Heart right ventricle (tissue), 16 donors: Measurements from ENCODE around the gene CAPN13. TPM values are rescaled to one million over a fixed set of nuclear protein-coding genes. Genes with fewer than 3 reads are reported as not detected.

Source experiments
- ATAC-seq, 8 donors: fragments of 200-7000 bp; cut with Tn5 transposase; one replicate each; pipeline ENCODE4 v1.9.1; 2020; ENCODE audit warnings: mild to moderate bottlenecking in 8 of 8, moderate library complexity in 8 of 8, moderate number of reproducible peaks in 1 of 8
- DNase-seq, 2 donors: peaks; one replicate each; pipeline ENCODE4 v3.0.0-alpha.2; 2020
- H3K27ac ChIP-seq, 10 donors: fragments of 200-600 bp; sonication (generic) in 2 of 10; one replicate each; pipeline versions ENCODE4 v1.5.0 to v1.8.0; 2020 to 2022; ENCODE audit warnings: mild to moderate bottlenecking in 3 of 10
- H3K27me3 ChIP-seq, 7 donors: fragments of 200-600 bp; one replicate each; pipeline ENCODE4 v1.8.0; 2021 to 2022; ENCODE audit warnings: mild to moderate bottlenecking in 2 of 7
- H3K36me3 ChIP-seq, 9 donors: fragments of 200-600 bp; sonication (generic) in 1 of 9; one replicate each; pipeline versions ENCODE4 v1.5.0 to v1.8.0; 2020 to 2022; ENCODE audit warnings: mild to moderate bottlenecking in 2 of 9
- H3K4me1 ChIP-seq, 9 donors: fragments of 200-600 bp; sonication (generic) in 1 of 9; one replicate each; pipeline versions ENCODE4 v1.5.0 to v1.8.0; 2020 to 2022; ENCODE audit warnings: mild to moderate bottlenecking in 4 of 9
- H3K4me3 ChIP-seq, 10 donors: fragments of 200-600 bp; sonication (generic) in 2 of 10; one replicate each; pipeline versions ENCODE4 v1.5.0 to v1.8.0; 2020 to 2022; ENCODE audit warnings: mild to moderate bottlenecking in 7 of 10, moderate library complexity in 2 of 10
- H3K9me3 ChIP-seq, 11 donors: fragments of 200-600 bp in 10 of 11; sonication (generic) in 2 of 11; one replicate each; pipeline versions ENCODE4 v1.5.0 to v1.8.0; 2013 to 2022; ENCODE audit warnings: mild to moderate bottlenecking in 2 of 11, control low read depth in 1 of 11, moderate library complexity in 1 of 11
- CTCF ChIP-seq, 9 donors: fragments of 200-600 bp; sonication (generic) in 2 of 9; IDR thresholded peaks; one replicate each; pipeline versions ENCODE4 v1.5.0 to v1.8.0; 2021 to 2022; ENCODE audit warnings: antibody characterized with exemption in 9 of 9, mild to moderate bottlenecking in 5 of 9, moderate library complexity in 1 of 9
- WGBS, 2 donors: extraction: QIAGEN DNeasy Blood & Tissue Kit; methylation state at CpG; one replicate each; pipeline ENCODE4 v1.1.7; 2013; ENCODE audit warnings: inconsistent platforms in 1 of 2; 5-methylcytosine and 5-hydroxymethylcytosine counted together
- intact Hi-C, 10 donors: fragments of 100-400 bp; cut with DNase I; formaldehyde crosslinking; loops; one replicate each; pipeline versions ENCODE4 v1.11.1 to v1.14.2; 2022
- polyA plus RNA-seq, 2 donors: library from polyadenylated mRNA; stranded (reverse); fragments of 200-250 nt; gene quantifications; one replicate each; pipeline ENCODE4 v1.2.3, GENCODE V29; 2013
- total RNA-seq, 10 donors: library from RNA; stranded (reverse); fragmentation: NEBNext Ultra II Directional in 3 of 10; extraction: Animal tissue kit (Norgen Biotek cat#: 25700) in 3 of 10; gene quantifications; one replicate each; pipeline versions ENCODE4 v1.2.1 to v1.2.4, GENCODE V29; 2021 to 2023
- donor health status: Arrhythmogenic right ventricular cardiomyopathy.
- donor health status: ischemic (EF 13 %, LVEDD 7.1; RV severe dilation, severe dysfunction).
- donor health status: healthy with polysubstance abuse.
- donor health status: DM: no; HTN: yes; CAD: no.
- donor health status: DM: no; HTN: no; CAD: no.
- donor health status: ischemic (EF 25% LVEDD 6.9; RV normal size, moderate dysfunction).
- donor health status: ischemic (EF 25% LVEDD 5.7; RV mildly dilated, moderate dysfunction).
- donor health status: healthy.
- donor health status: DM: yes; HTN: yes; CAD: no.
- donor health status: Ischemic cardiomyopathy.
- donor health status: ischemic (EF 35%, LVEDD 5.7; RV mildly dilated, moderate dysfunction).
- donor health status: nonischemic (EF 11% LVEDD 7.7; RV severe dilation, severe dysfunction).
- donor health status: DM: yes; HTN: yes; CAD: no.
- donor health status: PGD.
- donor health status: ischemic (EF 29% LVEDD 5.4; RV normal size, mild dysfunction).
- donor health status: nonischemic (EF 23%, LVEDD 6.1; RV moderate dilation, normal function).

CAPN13 gene
- total and polyA plus RNA-seq, 12 donors, result 0.09 TPM; not detected in 11

GRCh38 chr2:30710016-30710415 is 97.2 kb downstream of the CAPN13 start:
- TF ChIP-seq CTCF (IDR thresholded peaks at IDR 0.05), result no peak
- ATAC-seq, result peak in 1 of 8 donors; percentile 7
- Histone ChIP-seq H3K27ac (no peak overlapping the region), H3K36me3 (no peaks in the 10 kb centered on the region), H3K27me3 (no peaks in the 10 kb centered on the region), H3K4me1 (peaks cover 4 to 43% (median 22%) of the 10 kb centered on the region in 9 donors), H3K4me3 (no peak overlapping the region), H3K9me3 (no peaks in the 10 kb centered on the region)
- DNase-seq, result no peak
- WGBS, 2 donors, result 93 to 95% methylated on average over 4 of the region's 4 CpGs
- intact Hi-C loops, result loop anchor here in 9 of 10 donors (2.0 to 10.0 kb wide), 10 partner anchors 152 to 1127 kb away; no protein-coding TSS in a partner anchor

GRCh38 chr2:30709516-30709915 is 97.7 kb downstream of the CAPN13 start:
- no peaks in the 10 kb centered on the region for H3K36me3 ChIP-seq
- H3K4me1 ChIP-seq, result peaks cover 4 to 48% (median 23%) of the 10 kb centered on the region in 9 donors
- no peak for TF ChIP-seq CTCF (IDR thresholded peaks at IDR 0.05)
- no peaks in the 10 kb centered on the region for H3K9me3 ChIP-seq
- DNase-seq, result no peak
- 49 to 66% methylated on average over 8 of the region's 8 CpGs for WGBS, 2 donors
- H3K27ac ChIP-seq, result no peak overlapping the region
- intact Hi-C loops, result loop anchor here in 8 of 10 donors (2.0 to 10.0 kb wide), 10 partner anchors 145 to 545 kb away; no protein-coding TSS in a partner anchor
- H3K27me3 ChIP-seq, result no peaks in the 10 kb centered on the region
- no peak overlapping the region for H3K4me3 ChIP-seq
- no peak for ATAC-seq

- TF ChIP-seq CTCF (IDR thresholded peaks at IDR 0.05), result peak in 8 of 9 donors; percentile 12 to 45 (median 38)
- ATAC-seq (peak in 4 of 8 donors; percentile 3 to 22 (median 9)), DNase-seq (no peak)
- Histone ChIP-seq H3K4me1 (peaks cover 4 to 47% (median 18%) of the 10 kb centered on the region in 9 donors), H3K36me3 (no peaks in the 10 kb centered on the region), H3K27me3 (no peaks in the 10 kb centered on the region), H3K9me3 (peaks cover 0 to 3% (median 0%) of the 10 kb centered on the region in 11 donors), H3K27ac (no peak overlapping the region), H3K4me3 (no peak overlapping the region)
- intact Hi-C loops, result loop anchor here in 8 of 10 donors (2.0 to 10.0 kb wide), 10 partner anchors 144 to 544 kb away; no protein-coding TSS in a partner anchor
- 63 to 67% methylated on average over 10 of the region's 10 CpGs for WGBS, 2 donors
Measured at GRCh38 chr2:30708491-30709290, 98.6 kb downstream of the CAPN13 start.

- H3K27me3 ChIP-seq, result no peaks in the 10 kb centered on the region
- no peak overlapping the region for H3K27ac ChIP-seq
- H3K9me3 ChIP-seq, result peaks cover 0 to 15% (median 6%) of the 10 kb centered on the region in 11 donors
- DNase-seq, result no peak
- H3K4me1 ChIP-seq, result peaks cover 4 to 46% (median 15%) of the 10 kb centered on the region in 9 donors
- no peak for ATAC-seq
- peak in 3 of 9 donors; percentile 0 to 32 (median 28) for TF ChIP-seq CTCF (IDR thresholded peaks at IDR 0.05)
- no peaks in the 10 kb centered on the region for H3K36me3 ChIP-seq
- intact Hi-C loops, result loop anchor here in 9 of 10 donors (1.0 to 10.0 kb wide), 13 partner anchors 143 to 543 kb away; no protein-coding TSS in a partner anchor
- WGBS, 2 donors, result 32 to 45% methylated on average over 8 of the region's 8 CpGs
- no peak overlapping the region for H3K4me3 ChIP-seq
Measured at GRCh38 chr2:30707304-30707903, 99.8 kb downstream of the CAPN13 start.
